Astrocyte (in vitro differentiated cells and primary cell): ENCODE data around the gene NDUFA13.

Experiments
- CTCF ChIP-seq: IDR thresholded peaks from 2 replicates; pipeline ENCODE4 v1.5.1; 2011; ENCODE audit warnings: low read depth, mild to moderate bottlenecking, inconsistent platforms, low read length, moderate library complexity; ENCODE audit not compliant: insufficient read depth
- EZH2 ChIP-seq: IDR thresholded peaks from 2 replicates; pipeline ENCODE4 v1.6.1; 2012; ENCODE audit warnings: mild to moderate bottlenecking, low read length, inconsistent platforms; ENCODE audit not compliant: insufficient read depth

- TF ChIP-seq EZH2 (no peak), CTCF (no peak)
Observed at GRCh38 chr19:19562665-19563347, 46.8 kb downstream of the NDUFA13 start.
